OCI-LY3 (cell line): ENCODE measurements around the gene ARL6IP6.

Source experiments
- CTCF ChIP-seq: fragments of 200-600, 300-600 bp; sonication (generic); IDR thresholded peaks from 2 replicates; pipeline ENCODE4 v1.5.1; 2014; ENCODE audit warnings: antibody characterized with exemption, low read length, low read depth
- EZH2phosphoT487 ChIP-seq: fragments of 200-600 bp; shearing (Covaris generic); IDR thresholded peaks from 2 replicates; pipeline ENCODE4 v1.6.1; 2018; ENCODE audit warnings: antibody characterized with exemption, mixed run types, low read depth

DNA sequence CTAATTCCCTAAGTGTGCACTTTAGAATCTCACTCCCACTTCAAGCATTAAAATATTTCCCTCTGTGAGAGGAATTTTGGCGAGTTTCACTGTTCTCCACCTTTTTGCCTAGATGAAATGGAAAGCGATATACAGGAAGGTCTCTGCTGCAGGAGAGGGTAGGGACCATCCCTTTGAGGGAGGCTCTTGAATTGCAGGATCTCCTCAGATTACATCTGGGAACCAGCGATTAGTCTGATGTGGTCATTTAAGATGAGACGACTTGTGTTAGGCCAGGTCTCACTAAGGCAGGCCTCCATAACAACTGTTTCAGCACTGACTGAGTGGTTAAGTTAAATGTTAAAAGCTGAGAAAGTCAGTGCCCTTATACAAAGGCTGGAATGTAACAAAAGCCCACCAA lies 74.6 kb downstream of the ARL6IP6 start:
- no peak for TF ChIP-seq CTCF
- TF ChIP-seq EZH2phosphoT487: no peak
